Stimulated activated CD8-positive, alpha-beta memory T cell treated with anti-CD3 and anti-CD28 coated beads, Interleukin-15, amount 100 ng/mL, for 4 hours (primary cell): Measurements from ENCODE around the gene FZD2.

Experiments used
- DNase-seq, 2 donors: peaks; one replicate each; pipeline ENCODE4 v3.0.0-alpha.2; 2020; ENCODE audit warnings: low read depth in 2 of 2

FZD2 gene

DNA sequence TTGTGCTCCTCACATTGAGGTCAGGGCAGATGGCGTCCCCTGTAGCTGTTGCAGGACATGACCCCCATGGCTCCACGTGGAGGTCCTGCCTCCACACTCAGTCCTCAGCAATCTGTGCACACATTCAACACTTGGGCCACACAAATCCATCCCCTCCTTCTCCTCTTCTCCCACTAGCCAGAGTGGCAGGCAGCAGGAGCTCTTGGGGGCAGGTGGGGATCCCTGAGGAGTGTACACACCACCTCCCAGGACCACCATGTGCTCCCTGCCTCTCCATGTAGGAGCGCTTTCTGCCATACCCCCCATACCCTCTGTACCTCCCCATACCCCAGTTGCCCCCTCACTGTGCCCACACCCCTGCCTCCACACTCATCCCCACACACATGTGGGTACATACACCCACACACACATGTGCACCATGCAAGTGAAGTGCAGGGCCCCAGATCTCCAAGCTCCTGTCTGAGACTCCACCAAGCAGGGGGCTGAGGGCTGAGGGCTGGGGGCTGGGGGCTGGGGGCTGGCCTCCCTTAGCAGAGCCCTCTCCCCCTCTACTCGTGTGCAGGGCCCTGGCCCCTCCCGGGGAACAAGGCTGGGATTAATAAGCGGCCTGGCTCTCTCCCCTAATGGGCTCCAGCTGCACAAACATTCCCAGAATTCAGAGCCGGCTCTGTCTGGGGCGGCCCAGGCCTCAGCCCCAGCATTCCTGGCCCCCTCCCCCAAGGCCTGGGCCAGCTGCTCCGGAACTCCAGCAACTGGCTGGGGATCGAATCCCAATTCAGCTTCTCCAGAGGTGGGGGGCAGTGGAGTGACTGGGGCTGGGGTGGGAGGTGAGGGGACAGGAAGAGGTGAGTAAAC is 50.8 kb downstream of the FZD2 start:
- no peak for DNase-seq

DNA sequence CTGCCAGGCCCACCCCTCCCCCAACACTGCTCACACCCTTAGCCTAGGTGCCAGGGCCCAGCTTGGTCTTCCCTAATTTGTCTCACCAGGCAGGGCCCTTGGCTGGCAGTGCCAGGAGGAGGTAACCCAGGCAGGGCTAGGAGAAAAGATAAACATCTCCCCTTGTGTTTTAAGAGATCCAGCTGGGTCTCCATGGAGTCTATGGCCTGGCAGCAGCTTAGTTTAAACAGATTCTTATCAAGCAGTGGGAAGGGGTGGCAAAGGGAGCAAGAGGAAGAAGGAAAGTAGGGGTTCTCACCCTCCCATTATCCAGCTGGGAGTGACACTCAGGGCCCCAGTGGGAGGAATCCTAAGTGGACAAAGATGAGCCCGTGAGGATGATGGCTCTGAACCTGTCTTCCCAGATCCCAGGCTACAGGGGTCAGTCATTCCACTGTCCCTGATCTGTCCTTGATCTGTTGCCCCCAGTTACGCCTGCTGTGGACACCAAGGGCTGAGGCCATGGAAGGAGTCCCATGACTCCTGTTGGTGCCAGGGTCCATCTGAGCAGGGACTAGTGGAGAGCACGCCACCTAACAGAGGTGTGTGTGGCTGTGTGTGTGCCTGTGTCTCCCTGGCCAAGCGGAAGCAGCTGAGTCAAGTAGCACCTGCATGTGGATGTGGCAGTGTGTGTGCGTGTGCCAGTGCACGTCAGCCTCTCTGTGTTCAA is 51.6 kb downstream of the FZD2 start:
- DNase-seq, result no peak

- DNase-seq, result no peak
These were observed 53.0 kb downstream of the FZD2 start for GRCh38 chr17:44610331-44610730.
